HG02759 (cell line): Measurements from ENCODE around the gene ROBO3.

Experiments used
- ATAC-seq: cut with Tn5 transposase; IDR thresholded peaks from one replicate; pipeline ENCODE4 v1.9.1; 2021; ENCODE audit warnings: mild to moderate bottlenecking, moderate library complexity; ENCODE audit not compliant: unreplicated experiment

ROBO3 gene

GRCh38 chr11:124841840-124842239 lies 23.4 kb upstream of the ROBO3 start:
- no peak for ATAC-seq

- ATAC-seq: no peak
Measured at GRCh38 chr11:124842305-124842704, 22.9 kb upstream of the ROBO3 start.

GRCh38 chr11:124843616-124843910 lies 21.7 kb upstream of the ROBO3 start:
- ATAC-seq: no peak

- no peak for ATAC-seq
Measured at GRCh38 chr11:124844664-124845079, 20.6 kb upstream of the ROBO3 start.

GRCh38 chr11:124846070-124846673 lies 19.1 kb upstream of the ROBO3 start:
- no peak for ATAC-seq

- ATAC-seq: no peak
Measured at GRCh38 chr11:124859171-124859570, 6.1 kb upstream of the ROBO3 start.

GRCh38 chr11:124861670-124862069 lies 3.6 kb upstream of the ROBO3 start:
- no peak for ATAC-seq

- ATAC-seq: no peak
Measured at GRCh38 chr11:124863137-124863825, 2.0 kb upstream of the ROBO3 start.

GRCh38 chr11:124863826-124864165 lies 1.4 kb upstream of the ROBO3 start:
- ATAC-seq: no peak

GRCh38 chr11:124864176-124864891 lies 898 bp upstream of the ROBO3 start:
- no peak for ATAC-seq

- no peak for ATAC-seq
Measured at GRCh38 chr11:124864892-124865180, 396 bp upstream of the ROBO3 start.

- peak; percentile 57 for ATAC-seq
Measured at GRCh38 chr11:124865902-124866851, 945 bp downstream of the ROBO3 start.

- ATAC-seq: peak; percentile 57
Measured at GRCh38 chr11:124867700-124868099, 2.5 kb downstream of the ROBO3 start.

GRCh38 chr11:124868331-124869274 lies 3.4 kb downstream of the ROBO3 start:
- ATAC-seq: no peak

- no peak for ATAC-seq
Measured at GRCh38 chr11:124869331-124869730, 4.1 kb downstream of the ROBO3 start.

GRCh38 chr11:124869856-124870387 lies 4.7 kb downstream of the ROBO3 start:
- no peak for ATAC-seq

- ATAC-seq: no peak
Measured at GRCh38 chr11:124870430-124870829, 5.2 kb downstream of the ROBO3 start.

GRCh38 chr11:124872280-124872679 lies 7.0 kb downstream of the ROBO3 start:
- ATAC-seq: no peak

GRCh38 chr11:124872741-124873140 lies 7.5 kb downstream of the ROBO3 start:
- ATAC-seq: no peak

GRCh38 chr11:124873951-124874350 lies 8.7 kb downstream of the ROBO3 start:
- no peak for ATAC-seq
